D341Med (cell line): ENCODE results near the gene ERI3.
"Not testable (repeated sequence)": the region's sequence is repeated elsewhere in the genome, so short reads cannot be mapped to it uniquely, and the experiment has no call there.

Source experiments
- DNase-seq: peaks from one replicate; pipeline ENCODE4 v3.0.0; 2012; ENCODE audit warnings: low spot score

ERI3 gene

GRCh38 chr1:44206545-44206944 lies 148.5 kb downstream of the ERI3 start:
- DNase-seq = not testable (repeated sequence)

- no peak for DNase-seq
These were observed 154.7 kb downstream of the ERI3 start for GRCh38 chr1:44200336-44200735.

- DNase-seq = no peak
These were observed 180.4 kb downstream of the ERI3 start for GRCh38 chr1:44174630-44175029.
